CD4-positive, alpha-beta T cell treated with Interferon alpha-2 for 1 hour (primary cell): ENCODE data around the gene SYPL1.

ENCODE experiments used
- DNase-seq, 2 donors: peaks; one replicate each; pipeline ENCODE4 v3.0.0-alpha.2; 2020 to 2022

Gene SYPL1

GRCh38 chr7:106121189-106121810 is 9.2 kb upstream of the SYPL1 start:
- no peak for DNase-seq

GRCh38 chr7:106120500-106120899 is 8.4 kb upstream of the SYPL1 start:
- DNase-seq, result no peak

GRCh38 chr7:106119719-106120118 is 7.6 kb upstream of the SYPL1 start:
- DNase-seq, result no peak

- DNase-seq, result no peak
Observed at GRCh38 chr7:106117786-106118544, 5.9 kb upstream of the SYPL1 start.

GRCh38 chr7:106116161-106116704 is 4.1 kb upstream of the SYPL1 start:
- no peak for DNase-seq

- DNase-seq, result peak; percentile 40 to 45
Observed at GRCh38 chr7:106114716-106115383, 2.7 kb upstream of the SYPL1 start.

GRCh38 chr7:106112972-106113421 is 885 bp upstream of the SYPL1 start:
- peak in 1 of 2 donors; percentile 4 for DNase-seq

- DNase-seq, result peak in 1 of 2 donors; percentile 51
Observed at GRCh38 chr7:106111655-106112117, 426 bp downstream of the SYPL1 start.

- DNase-seq, result peak in 1 of 2 donors; percentile 31
Observed at GRCh38 chr7:106110885-106111654, 1.0 kb downstream of the SYPL1 start.

- no peak for DNase-seq
Observed at GRCh38 chr7:106110238-106110560, 1.9 kb downstream of the SYPL1 start.

- no peak for DNase-seq
Observed at GRCh38 chr7:106109521-106110237, 2.4 kb downstream of the SYPL1 start.

GRCh38 chr7:106108991-106109390 is 3.1 kb downstream of the SYPL1 start:
- DNase-seq, result peak in 1 of 2 donors; percentile 24

- no peak for DNase-seq
Observed at GRCh38 chr7:106104721-106105260, 7.3 kb downstream of the SYPL1 start.

- DNase-seq, result no peak
Observed at GRCh38 chr7:106102387-106102966, 9.6 kb downstream of the SYPL1 start.

GRCh38 chr7:106101726-106102125 is 10.4 kb downstream of the SYPL1 start:
- no peak for DNase-seq

- DNase-seq, result no peak
Observed at GRCh38 chr7:106100863-106101629, 11.1 kb downstream of the SYPL1 start.

- no peak for DNase-seq
Observed at GRCh38 chr7:106099539-106099938, 12.6 kb downstream of the SYPL1 start.

- no peak for DNase-seq
Observed at GRCh38 chr7:106098889-106099288, 13.2 kb downstream of the SYPL1 start.

- DNase-seq, result no peak
Observed at GRCh38 chr7:106095634-106096033, 16.5 kb downstream of the SYPL1 start.

GRCh38 chr7:106094780-106095179 is 17.3 kb downstream of the SYPL1 start:
- no peak for DNase-seq

GRCh38 chr7:106092204-106092603 is 19.9 kb downstream of the SYPL1 start:
- no peak for DNase-seq
